H9 (cell line): Measurements from ENCODE around the gene TMEM86B. TPM values are rescaled to one million over a fixed set of nuclear protein-coding genes. Genes with fewer than 3 reads are reported as not detected.

Experiments
- DNase-seq: peaks from one replicate; pipeline ENCODE4 v3.0.0-alpha.2; 2017
- H2AFZ ChIP-seq: one replicate; pipeline ENCODE4 v1.6.1; 2013; ENCODE audit warnings: mild to moderate bottlenecking, low read length, control low read depth, moderate library complexity
- H2AK5ac ChIP-seq: 2 replicates; pipeline ENCODE4 v1.6.1; 2013; ENCODE audit warnings: low read length, control low read depth, mixed read lengths; ENCODE audit not compliant: insufficient read length
- H2BK120ac ChIP-seq: one replicate; pipeline ENCODE4 v1.6.1; 2013; ENCODE audit warnings: low read depth, mild to moderate bottlenecking, low read length, control low read depth, inconsistent platforms; ENCODE audit not compliant: poor library complexity, severe bottlenecking
- H2BK12ac ChIP-seq: 2 replicates; pipeline ENCODE4 v1.6.1; 2013; ENCODE audit warnings: low read length, control low read depth, mixed read lengths, low read depth; ENCODE audit not compliant: insufficient read length
- H2BK15ac ChIP-seq: 2 replicates; pipeline ENCODE4 v1.6.1; 2013; ENCODE audit warnings: low read depth, low read length, control low read depth
- H2BK20ac ChIP-seq: one replicate; pipeline ENCODE4 v1.6.1; 2013; ENCODE audit warnings: low read depth, mild to moderate bottlenecking, low read length, control low read depth, inconsistent platforms; ENCODE audit not compliant: poor library complexity, severe bottlenecking
- H2BK5ac ChIP-seq: 2 replicates; pipeline ENCODE4 v1.6.1; 2013; ENCODE audit warnings: low read length, control low read depth, mixed read lengths; ENCODE audit not compliant: insufficient read length
- H3K14ac ChIP-seq: 2 replicates; pipeline ENCODE4 v1.6.1; 2013; ENCODE audit warnings: low read length, control low read depth; ENCODE audit not compliant: insufficient read depth
- H3K18ac ChIP-seq: 2 replicates; pipeline ENCODE4 v1.6.1; 2013; ENCODE audit warnings: low read depth, mild to moderate bottlenecking, mixed read lengths, low read length, control low read depth; ENCODE audit not compliant: insufficient read length
- H3K23ac ChIP-seq: 2 replicates; pipeline ENCODE4 v1.6.1; 2013; ENCODE audit warnings: low read length, control low read depth, mixed read lengths, low read depth; ENCODE audit not compliant: insufficient read length
- H3K23me2 ChIP-seq: 2 replicates; pipeline ENCODE4 v1.6.1; 2013; ENCODE audit warnings: low read depth, mild to moderate bottlenecking, mixed read lengths, low read length, control low read depth; ENCODE audit not compliant: insufficient read length, poor library complexity, severe bottlenecking
- H3K27ac ChIP-seq: 2 replicates; pipeline ENCODE4 v1.5.1; 2013; ENCODE audit warnings: low read length, control low read depth, mixed read lengths, low read depth; ENCODE audit not compliant: insufficient read length
- H3K27me3 ChIP-seq: 2 replicates; pipeline ENCODE4 v1.6.1; 2013; ENCODE audit warnings: low read length, control low read depth, inconsistent platforms; ENCODE audit not compliant: insufficient read depth
- H3K4ac ChIP-seq: 2 replicates; pipeline ENCODE4 v1.6.1; 2013; ENCODE audit warnings: low read depth, mild to moderate bottlenecking, control low read depth, inconsistent platforms, low read length, moderate library complexity
- H3K4me1 ChIP-seq: 2 replicates; pipeline ENCODE4 v1.6.1; 2013; ENCODE audit warnings: low read length, control low read depth, inconsistent platforms; ENCODE audit not compliant: insufficient read depth
- H3K4me2 ChIP-seq: 2 replicates; pipeline ENCODE4 v1.6.1; 2013; ENCODE audit warnings: low read length, control low read depth, mixed read lengths; ENCODE audit not compliant: insufficient read length, insufficient read depth
- H3K56ac ChIP-seq: 2 replicates; pipeline ENCODE4 v1.6.1; 2013; ENCODE audit warnings: low read depth, mild to moderate bottlenecking, mixed read lengths, low read length, control low read depth; ENCODE audit not compliant: insufficient read length
- H3K79me1 ChIP-seq: 2 replicates; pipeline ENCODE4 v1.6.1; 2013; ENCODE audit warnings: low read depth, mild to moderate bottlenecking, moderate library complexity, low read length, control low read depth, inconsistent platforms; ENCODE audit not compliant: insufficient read depth, poor library complexity, severe bottlenecking
- H3K79me2 ChIP-seq: 2 replicates; pipeline ENCODE4 v1.6.1; 2013; ENCODE audit warnings: low read length, control low read depth, inconsistent platforms; ENCODE audit not compliant: insufficient read depth
- H3K9ac ChIP-seq: 2 replicates; pipeline ENCODE4 v1.6.1; 2013; ENCODE audit warnings: low read length, control low read depth, mixed read lengths; ENCODE audit not compliant: insufficient read length; ENCODE audit errors: extremely low read depth
- H3K9me3 ChIP-seq: one replicate; pipeline ENCODE4 v1.6.1; 2013; ENCODE audit warnings: low read depth, low read length, inconsistent platforms; ENCODE audit not compliant: control insufficient read depth
- H3T11ph ChIP-seq: one replicate; pipeline ENCODE4 v1.6.1; 2013; ENCODE audit warnings: mild to moderate bottlenecking, low read length, control low read depth, inconsistent platforms
- H4K20me1 ChIP-seq: one replicate; pipeline ENCODE4 v1.6.1; 2013; ENCODE audit not compliant: control insufficient read depth, insufficient read length, insufficient read depth
- H4K5ac ChIP-seq: 2 replicates; pipeline ENCODE4 v1.6.1; 2013; ENCODE audit warnings: low read depth, mild to moderate bottlenecking, mixed read lengths, low read length, control low read depth; ENCODE audit not compliant: insufficient read length
- H4K8ac ChIP-seq: replicated peaks from 2 replicates; pipeline ENCODE4 v1.6.1; 2013; ENCODE audit warnings: low read length, control low read depth, mixed read lengths, low read depth; ENCODE audit not compliant: insufficient read length
- H4K91ac ChIP-seq: 2 replicates; pipeline ENCODE4 v1.6.1; 2013; ENCODE audit warnings: low read depth, mild to moderate bottlenecking, moderate library complexity, mixed read lengths, low read length, control low read depth; ENCODE audit not compliant: insufficient read length
- H3K27ac Mint-ChIP-seq, 3 experiments: 2 replicates in 2 of 3; 3 replicates in 1 of 3; pipeline ENCODE4 v1.8.0; 2020 to 2021; ENCODE audit warnings: mixed read lengths in 3 of 3, mild to moderate bottlenecking in 1 of 3, moderate library complexity in 1 of 3
- H3K27me3 Mint-ChIP-seq: 2 replicates; pipeline ENCODE4 v1.8.0; 2021; ENCODE audit warnings: low read depth, mild to moderate bottlenecking, moderate library complexity, mixed read lengths
- H3K36me3 Mint-ChIP-seq, 3 experiments: 2 replicates in 2 of 3; 3 replicates in 1 of 3; pipeline ENCODE4 v1.8.0; 2020 to 2021; ENCODE audit warnings: low read depth in 3 of 3, mixed read lengths in 3 of 3; ENCODE audit not compliant: insufficient read depth in 1 of 3
- H3K4me1 Mint-ChIP-seq, 2 experiments: 2 replicates each; pipeline ENCODE4 v1.8.0; 2020; ENCODE audit warnings: mixed read lengths in 2 of 2
- H3K4me3 Mint-ChIP-seq, 2 experiments: 2 replicates in 1 of 2; 3 replicates in 1 of 2; pipeline ENCODE4 v1.8.0; 2020 to 2021; ENCODE audit warnings: mild to moderate bottlenecking in 2 of 2, mixed read lengths in 2 of 2, moderate library complexity in 1 of 2
- H3K9me3 Mint-ChIP-seq, 2 experiments: 2 replicates in 1 of 2; 3 replicates in 1 of 2; pipeline ENCODE4 v1.8.0; 2020; ENCODE audit warnings: mild to moderate bottlenecking in 2 of 2, mixed read lengths in 2 of 2, moderate library complexity in 1 of 2
- WGBS: extraction: QIAGEN DNeasy Blood & Tissue Kit; methylation state at CpG from one replicate; pipeline ENCODE4 v1.1.7; 2013; ENCODE audit warnings: missing lambda C conversion rate, low lambda C conversion rate, mixed read lengths; ENCODE audit not compliant: insufficient read length; ENCODE audit errors: extremely low coverage; 5-methylcytosine and 5-hydroxymethylcytosine counted together
- total RNA-seq: library from RNA; stranded (reverse); gene quantifications from 2 replicates; pipeline ENCODE4 v1.2.1, GENCODE V29; 2021
- TF ChIP-seq, protein P1 (sequence below): fragments of 200-600 bp; sonication (generic); conservative IDR thresholded peaks from 3 replicates; pipeline ENCODE4 v1.8.0; 2021; ENCODE audit warnings: antibody characterized with exemption, mild to moderate bottlenecking

The TMEM86B gene
- total RNA-seq, 1 experiment from 2014 or later = 4.5 TPM

- H4K5ac ChIP-seq = peak overlapping the region; percentile 10
- H2BK5ac ChIP-seq = no peak overlapping the region
- H2BK12ac ChIP-seq = no peak overlapping the region
- Mint-ChIP-seq H3K27me3 (no peaks in the 10 kb centered on the region; the same call in 1 of the 2 replicates), H3K9me3 (peaks cover 8 to 10% of the 10 kb centered on the region in 2 experiments), H3K4me3 (no peak overlapping the region), H3K4me1 (peaks cover 0 to 4% of the 10 kb centered on the region in 2 experiments; a peak in 1 of 4 replicates), H3K27ac (peak overlapping the region in 1 of 3 experiments; percentile 34; a peak in 1 of 7 replicates), H3K36me3 (peaks cover 9 to 26% (median 18%) of the 10 kb centered on the region in 3 experiments)
- no peak overlapping the region for H3K4me2 ChIP-seq
- no peak overlapping the region for H3K27ac ChIP-seq
- no peak overlapping the region for H2BK120ac ChIP-seq
- no peak overlapping the region for H3T11ph ChIP-seq
- no peak overlapping the region for H2BK15ac ChIP-seq
- H3K18ac ChIP-seq = no peak overlapping the region
- H2AK5ac ChIP-seq = no peak overlapping the region
- H3K23ac ChIP-seq = no peak overlapping the region
- H3K23me2 ChIP-seq = no peaks in the 10 kb centered on the region
- no peak overlapping the region for H4K8ac ChIP-seq
- no peaks in the 10 kb centered on the region for H3K27me3 ChIP-seq
- H3K9ac ChIP-seq = no peak overlapping the region
- no peak overlapping the region for H2AFZ ChIP-seq
- no peaks in the 10 kb centered on the region for H3K79me1 ChIP-seq
- 100% methylated on average over 3 of the region's 25 CpGs for WGBS
- TF ChIP-seq, protein P1, sequence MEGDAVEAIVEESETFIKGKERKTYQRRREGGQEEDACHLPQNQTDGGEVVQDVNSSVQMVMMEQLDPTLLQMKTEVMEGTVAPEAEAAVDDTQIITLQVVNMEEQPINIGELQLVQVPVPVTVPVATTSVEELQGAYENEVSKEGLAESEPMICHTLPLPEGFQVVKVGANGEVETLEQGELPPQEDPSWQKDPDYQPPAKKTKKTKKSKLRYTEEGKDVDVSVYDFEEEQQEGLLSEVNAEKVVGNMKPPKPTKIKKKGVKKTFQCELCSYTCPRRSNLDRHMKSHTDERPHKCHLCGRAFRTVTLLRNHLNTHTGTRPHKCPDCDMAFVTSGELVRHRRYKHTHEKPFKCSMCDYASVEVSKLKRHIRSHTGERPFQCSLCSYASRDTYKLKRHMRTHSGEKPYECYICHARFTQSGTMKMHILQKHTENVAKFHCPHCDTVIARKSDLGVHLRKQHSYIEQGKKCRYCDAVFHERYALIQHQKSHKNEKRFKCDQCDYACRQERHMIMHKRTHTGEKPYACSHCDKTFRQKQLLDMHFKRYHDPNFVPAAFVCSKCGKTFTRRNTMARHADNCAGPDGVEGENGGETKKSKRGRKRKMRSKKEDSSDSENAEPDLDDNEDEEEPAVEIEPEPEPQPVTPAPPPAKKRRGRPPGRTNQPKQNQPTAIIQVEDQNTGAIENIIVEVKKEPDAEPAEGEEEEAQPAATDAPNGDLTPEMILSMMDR = no peak
- H3K14ac ChIP-seq = no peak overlapping the region
- H4K91ac ChIP-seq = no peak overlapping the region
- H2BK20ac ChIP-seq = no peak overlapping the region
- H4K20me1 ChIP-seq = no peaks in the 10 kb centered on the region
- no peaks in the 10 kb centered on the region for H3K4me1 ChIP-seq
- H3K79me2 ChIP-seq = no peaks in the 10 kb centered on the region
- H3K4ac ChIP-seq = no peak overlapping the region
- DNase-seq = no peak
- no peak overlapping the region for H3K56ac ChIP-seq
- peaks cover 8% of the 10 kb centered on the region for H3K9me3 ChIP-seq
Observed at GRCh38 chr19:55270172-55270942, 41.8 kb upstream of the TMEM86B start.
